SK-N-SH (cell line): Measurements from ENCODE around the gene EYA2. TPM values are rescaled to one million over a fixed set of nuclear protein-coding genes. Genes with fewer than 3 reads are reported as not detected.

Source experiments
- CTCF ChIA-PET: fragments of 300-600, 350-600 bp; formaldehyde crosslinking; extraction: SDS; loops from one replicate; lab custom pipeline; 2021; lab: Yijun Ruan, JAX
- POLR2A ChIA-PET: fragments of 350-600 bp; sonication (Branson Sonifier 250); formaldehyde crosslinking; extraction: SDS; loops from one replicate; lab custom pipeline; 2020; ENCODE audit warnings: antibody characterized with exemption, inconsistent platforms; lab: Yijun Ruan, JAX
- DNase-seq: peaks from one replicate; pipeline ENCODE4 v3.0.0; 2012
- H2AFZ ChIP-seq: fragments of 200-600 bp; sonication (generic); 2 replicates; pipeline ENCODE4 v1.8.1; 2016; ENCODE audit warnings: antibody characterized with exemption, mild to moderate bottlenecking, low read depth
- H3F3A ChIP-seq: fragments of 200-600 bp; sonication (generic); replicated peaks from 2 replicates; pipeline ENCODE3; 2016; ENCODE audit warnings: antibody characterized with exemption, mild to moderate bottlenecking; ENCODE audit not compliant: insufficient read depth
- H3K27ac ChIP-seq, 2 experiments: fragments of 200-500 bp in 1 of 2; fragments of 200-600 bp in 1 of 2; sonication (Bioruptor generic) in 1 of 2; sonication (generic), shearing (Covaris generic) in 1 of 2; 2 replicates each; pipeline versions ENCODE4 v1.5.1 to v1.6.1; 2014 to 2016; ENCODE audit warnings: low read depth in 2 of 2, inconsistent platforms in 1 of 2, low read length in 1 of 2, mild to moderate bottlenecking in 1 of 2, mixed read lengths in 1 of 2
- H3K27me3 ChIP-seq: fragments of 200-600 bp; sonication (generic), shearing (Covaris generic); 2 replicates; pipeline ENCODE4 v1.6.1; 2016; ENCODE audit warnings: mixed run types; ENCODE audit not compliant: insufficient read depth
- H3K36me3 ChIP-seq, 2 experiments: fragments of 200-500 bp in 1 of 2; fragments of 200-600 bp in 1 of 2; sonication (Bioruptor generic) in 1 of 2; sonication (generic) in 1 of 2; replicated peaks in 1 of 2; 2 replicates each; pipeline versions ENCODE3 to v1.5.1; 2014 to 2016; ENCODE audit warnings: low read length in 1 of 2, mild to moderate bottlenecking in 1 of 2; ENCODE audit not compliant: insufficient read depth in 2 of 2, control insufficient read depth in 1 of 2
- H3K4me1 ChIP-seq, 2 experiments: fragments of 200-500 bp in 1 of 2; fragments of 200-600 bp in 1 of 2; sonication (Bioruptor generic) in 1 of 2; sonication (generic), shearing (Covaris generic) in 1 of 2; 2 replicates each; pipeline versions ENCODE4 v1.5.1 to v1.6.1; 2014 to 2016; ENCODE audit warnings: low read depth in 1 of 2, low read length in 1 of 2, mixed run types in 1 of 2; ENCODE audit not compliant: insufficient read depth in 2 of 2, control insufficient read depth in 1 of 2
- H3K4me2 ChIP-seq: fragments of 200-600 bp; sonication (generic), shearing (Covaris generic); 2 replicates; pipeline ENCODE4 v1.6.1; 2017; ENCODE audit warnings: mixed run types
- H3K4me3 ChIP-seq, 2 experiments: fragments of 200-500 bp in 1 of 2; fragments of 200-600 bp in 1 of 2; sonication (Bioruptor generic) in 1 of 2; sonication (generic), shearing (Covaris generic) in 1 of 2; 2 replicates each; pipeline versions ENCODE4 v1.5.1 to v1.8.1; 2014 to 2016; ENCODE audit warnings: low read depth in 2 of 2, inconsistent platforms in 1 of 2, low read length in 1 of 2, mild to moderate bottlenecking in 1 of 2, mixed read lengths in 1 of 2, moderate library complexity in 1 of 2
- H3K79me2 ChIP-seq: fragments of 200-600 bp; sonication (generic); 2 replicates; pipeline ENCODE4 v1.8.1; 2017; ENCODE audit warnings: mild to moderate bottlenecking; ENCODE audit not compliant: insufficient read depth
- H3K9ac ChIP-seq: fragments of 200-600 bp; sonication (generic); 2 replicates; pipeline ENCODE4 v1.6.1; 2017; ENCODE audit warnings: mixed run types
- H3K9me2 ChIP-seq: fragments of 200-600 bp; sonication (generic); 2 replicates; pipeline ENCODE4 v1.6.1; 2017; ENCODE audit warnings: mixed run types
- H3K9me3 ChIP-seq: fragments of 200-600 bp; sonication (generic); 2 replicates; pipeline ENCODE4 v1.6.1; 2017; ENCODE audit warnings: mixed run types, mild to moderate bottlenecking, moderate library complexity
- H4K20me1 ChIP-seq: fragments of 200-600 bp; sonication (generic); 2 replicates; pipeline ENCODE4 v1.6.1; 2017; ENCODE audit warnings: mild to moderate bottlenecking, mixed run types; ENCODE audit not compliant: insufficient read depth
- CTCF ChIP-seq: fragments of 200-600 bp; sonication (generic); IDR thresholded peaks from 2 replicates; pipeline ENCODE4 v1.6.1; 2017; ENCODE audit warnings: antibody characterized with exemption, mild to moderate bottlenecking, moderate library complexity
- FOSL2 ChIP-seq: IDR thresholded peaks from 2 replicates; pipeline ENCODE4 v1.4.0; 2012; ENCODE audit warnings: low read depth, mild to moderate bottlenecking, moderate library complexity, borderline replicate concordance
- IRF3 ChIP-seq: fragments of 150-350 bp; IDR thresholded peaks from 2 replicates; pipeline ENCODE4 v1.6.1; 2016; ENCODE audit warnings: mild to moderate bottlenecking, low read depth, low read length
- JUND ChIP-seq: IDR thresholded peaks from 2 replicates; pipeline ENCODE4 v1.4.0; 2012
- MEF2A ChIP-seq: IDR thresholded peaks from 2 replicates; pipeline ENCODE4 v1.4.0; 2012; ENCODE audit warnings: low read depth, borderline replicate concordance
- NFIC ChIP-seq: IDR thresholded peaks from 2 replicates; pipeline ENCODE4 v1.4.0; 2012; ENCODE audit warnings: borderline replicate concordance
- NRF1 ChIP-seq: IDR thresholded peaks from 2 replicates; pipeline ENCODE4 v1.6.1; 2012; ENCODE audit warnings: low read depth, mild to moderate bottlenecking, low read length
- PBX3 ChIP-seq: IDR thresholded peaks from 2 replicates; pipeline ENCODE4; 2012
- POLR2AphosphoS5 ChIP-seq: IDR thresholded peaks from 2 replicates; pipeline ENCODE4 v1.6.1; 2012; ENCODE audit warnings: low read depth, low read length
- RCOR1 ChIP-seq: fragments of 150-350 bp; IDR thresholded peaks from 2 replicates; pipeline ENCODE4 v1.6.1; 2017; ENCODE audit warnings: antibody characterized with exemption, low read length
- REST ChIP-seq: IDR thresholded peaks from 2 replicates; pipeline ENCODE4 v1.6.1; 2012; ENCODE audit warnings: mild to moderate bottlenecking, low read depth, low read length, moderate library complexity
- TAF1 ChIP-seq: IDR thresholded peaks from 2 replicates; pipeline ENCODE4 v1.6.1; 2012; ENCODE audit warnings: low read depth, mild to moderate bottlenecking, low read length, moderate library complexity, borderline replicate concordance
- TEAD4 ChIP-seq: IDR thresholded peaks from 2 replicates; pipeline ENCODE4 v1.4.0; 2012; ENCODE audit warnings: mild to moderate bottlenecking, borderline replicate concordance; ENCODE audit not compliant: insufficient read depth
- YY1 ChIP-seq: IDR thresholded peaks from 2 replicates; pipeline ENCODE4 v1.4.0; 2012; ENCODE audit warnings: low read depth, mild to moderate bottlenecking
- WGBS: methylation state at CpG from one replicate; pipeline ENCODE4 v1.1.6; 2017; ENCODE audit warnings: low lambda C conversion rate; 5-methylcytosine and 5-hydroxymethylcytosine counted together
- polyA plus RNA-seq, 3 experiments: library from polyadenylated mRNA; depleted of rRNA; stranded (reverse); fragments of >200 nt; gene quantifications; 2 replicates each; pipeline ENCODE4 v1.2.3, GENCODE V29; 2012

EYA2 gene
- polyA plus RNA-seq, 1 of the 3 experiments (the other 2 are of a cell fraction) = 0.05 TPM

- Histone ChIP-seq H3K36me3 (peaks cover 37 to 48% of the 10 kb centered on the region in 2 experiments), H3K9me3 (no peaks in the 10 kb centered on the region), H3K27me3 (no peaks in the 10 kb centered on the region), H3F3A (peaks cover 20% of the 10 kb centered on the region), H3K9ac (no peak overlapping the region), H4K20me1 (no peaks in the 10 kb centered on the region), H3K4me3 (no peak overlapping the region), H3K4me1 (peaks cover 8 to 16% of the 10 kb centered on the region in 2 experiments; a peak in 3 of 4 replicates), H2AFZ (no peak overlapping the region), H3K79me2 (peaks cover 13% of the 10 kb centered on the region; the same call in 1 of the 2 replicates), H3K27ac (no peak overlapping the region), H3K9me2 (no peaks in the 10 kb centered on the region), H3K4me2 (no peak overlapping the region)
- ChIA-PET CTCF (interaction anchor here (1.0 to 1.5 kb wide), 2 partner anchors 28 to 150 kb away, joined by 3 to 4 read pairs; no protein-coding TSS in a partner anchor), POLR2A (interaction anchor here (0.6 kb wide), 1 partner anchor 14 kb away, joined by 3 read pairs; no protein-coding TSS in a partner anchor)
- WGBS = 96% methylated on average over 9 of the region's 9 CpGs
- TF ChIP-seq POLR2AphosphoS5 = no peak
- DNase-seq = no peak
Measured at GRCh38 chr20:47233333-47234188, 338.9 kb downstream of the EYA2 start.

GRCh38 chr20:47235111-47235510 lies 340.5 kb downstream of the EYA2 start:
- 95% methylated on average over 6 of the region's 6 CpGs for WGBS
- Histone ChIP-seq H3K4me2 (no peak overlapping the region), H4K20me1 (no peaks in the 10 kb centered on the region), H2AFZ (no peak overlapping the region), H3K9ac (no peak overlapping the region), H3K27ac (no peak overlapping the region), H3K4me3 (no peak overlapping the region), H3K9me3 (no peaks in the 10 kb centered on the region), H3K36me3 (peaks cover 30 to 51% of the 10 kb centered on the region in 2 experiments), H3K9me2 (no peaks in the 10 kb centered on the region), H3K79me2 (peaks cover 19% of the 10 kb centered on the region; the same call in 1 of the 2 replicates), H3F3A (peaks cover 27% of the 10 kb centered on the region), H3K27me3 (no peaks in the 10 kb centered on the region), H3K4me1 (peaks cover 8 to 16% of the 10 kb centered on the region in 2 experiments; a peak in 3 of 4 replicates)
- no peak for DNase-seq
- POLR2A ChIA-PET = no interaction called here
- CTCF ChIA-PET = interaction anchor here (0.9 to 1.4 kb wide), 2 partner anchors 30 to 149 kb away, joined by 3 to 5 read pairs; no protein-coding TSS in a partner anchor
- TF ChIP-seq TAF1 (no peak), IRF3 (no peak), PBX3 (no peak), RCOR1 (no peak), FOSL2 (no peak), NFIC (no peak), MEF2A (no peak), YY1 (no peak), TEAD4 (no peak), NRF1 (no peak), CTCF (no peak), JUND (no peak), REST (no peak)
